ENCODE measurements around the gene MYBBP1A. TPM values are rescaled to one million over a fixed set of nuclear protein-coding genes. Genes with fewer than 3 reads are reported as not detected.
"Not testable (repeated sequence)": the region's sequence is repeated elsewhere in the genome, so short reads cannot be mapped to it uniquely, and the experiment has no call there.

The MYBBP1A gene
- total and polyA plus RNA-seq, 10 donors: 24.7 to 71.2 (median 51.5) TPM

DNA sequence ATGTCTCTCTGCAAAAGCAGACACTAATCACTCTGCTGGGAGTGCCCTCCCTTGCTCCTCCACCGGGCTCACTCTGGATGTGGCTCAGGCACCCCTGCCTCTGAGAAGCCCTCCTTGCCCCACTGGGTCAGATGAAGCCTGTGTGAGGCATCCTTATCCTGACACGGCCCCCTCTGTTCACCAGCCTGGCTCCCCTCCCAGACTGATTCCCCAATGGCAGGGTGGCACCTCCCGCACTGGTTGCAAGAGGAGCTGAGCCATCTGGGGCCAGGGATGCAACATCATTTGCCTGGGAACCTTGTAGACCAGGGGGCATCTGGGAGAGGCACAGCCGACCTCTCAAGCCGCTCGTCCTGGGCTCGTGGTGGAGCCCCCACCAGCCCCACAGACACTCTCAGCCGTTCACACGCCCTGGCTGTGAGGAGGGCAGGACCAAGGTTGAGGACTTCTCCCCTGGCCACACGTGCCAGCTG is 35.8 kb upstream of the MYBBP1A start:
- WGBS, 5 donors: 69 to 80% (median 76%) methylated on average over 8 to 10 of the region's 10 CpGs
- Histone ChIP-seq H3K4me3 (no peak overlapping the region), H3K9me3 (no peaks in the 10 kb centered on the region), H3K27me3 (replicated peaks in 1 of 7) (peaks cover 0 to 42% (median 0%) of the 10 kb centered on the region in 7 donors), H3K36me3 (no peaks in the 10 kb centered on the region), H3K4me1 (peaks cover 0 to 9% (median 3%) of the 10 kb centered on the region in 6 donors), H3K27ac (no peak overlapping the region)
- intact Hi-C loops (cut with DNase I; ENCODE audit: low total_unique reads): no loop called here
- no peak for DNase-seq
- TF ChIP-seq POLR2AphosphoS5 (IDR thresholded peaks at IDR 0.05): no peak
- TF ChIP-seq, protein P1, sequence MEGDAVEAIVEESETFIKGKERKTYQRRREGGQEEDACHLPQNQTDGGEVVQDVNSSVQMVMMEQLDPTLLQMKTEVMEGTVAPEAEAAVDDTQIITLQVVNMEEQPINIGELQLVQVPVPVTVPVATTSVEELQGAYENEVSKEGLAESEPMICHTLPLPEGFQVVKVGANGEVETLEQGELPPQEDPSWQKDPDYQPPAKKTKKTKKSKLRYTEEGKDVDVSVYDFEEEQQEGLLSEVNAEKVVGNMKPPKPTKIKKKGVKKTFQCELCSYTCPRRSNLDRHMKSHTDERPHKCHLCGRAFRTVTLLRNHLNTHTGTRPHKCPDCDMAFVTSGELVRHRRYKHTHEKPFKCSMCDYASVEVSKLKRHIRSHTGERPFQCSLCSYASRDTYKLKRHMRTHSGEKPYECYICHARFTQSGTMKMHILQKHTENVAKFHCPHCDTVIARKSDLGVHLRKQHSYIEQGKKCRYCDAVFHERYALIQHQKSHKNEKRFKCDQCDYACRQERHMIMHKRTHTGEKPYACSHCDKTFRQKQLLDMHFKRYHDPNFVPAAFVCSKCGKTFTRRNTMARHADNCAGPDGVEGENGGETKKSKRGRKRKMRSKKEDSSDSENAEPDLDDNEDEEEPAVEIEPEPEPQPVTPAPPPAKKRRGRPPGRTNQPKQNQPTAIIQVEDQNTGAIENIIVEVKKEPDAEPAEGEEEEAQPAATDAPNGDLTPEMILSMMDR (IDR thresholded peaks at IDR 0.05 in 8 of 11, conservative IDR thresholded peaks at IDR 0.05 in 3 of 11): no peak
- no peak for TF ChIP-seq POLR2A (IDR thresholded peaks at IDR 0.05)

DNA sequence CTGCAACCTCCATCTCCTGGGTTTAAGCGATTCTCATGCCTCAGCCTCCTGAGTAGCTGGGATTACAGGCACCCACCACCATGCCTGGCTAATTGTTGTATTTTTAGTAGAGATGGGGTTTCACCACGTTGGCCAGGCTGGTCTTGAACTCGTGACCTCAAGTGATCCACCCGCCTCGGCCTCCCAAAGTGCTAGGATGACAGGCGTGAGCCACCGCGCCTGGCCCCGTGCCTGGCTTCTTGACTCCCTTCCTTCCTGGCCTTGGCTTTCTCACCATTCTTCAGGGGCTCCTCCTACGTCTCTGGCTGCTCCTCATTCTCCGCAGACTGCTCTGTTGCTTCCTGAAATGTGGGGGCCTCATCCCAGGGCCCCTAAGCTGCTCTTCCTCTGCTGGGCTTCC is 34.9 kb upstream of the MYBBP1A start:
- intact Hi-C loops (cut with DNase I; ENCODE audit: low total_unique reads); DNase-seq; H3K4me1 ChIP-seq; H3K27ac ChIP-seq; H3K9me3 ChIP-seq; H3K4me3 ChIP-seq; H3K36me3 ChIP-seq: not testable (repeated sequence)
- peaks cover 0 to 47% (median 3%) of the 10 kb centered on the region in 7 donors for H3K27me3 ChIP-seq (replicated peaks in 1 of 7)
- 51 to 78% (median 54%) methylated on average over 10 to 11 of the region's 11 CpGs for WGBS, 5 donors

DNA sequence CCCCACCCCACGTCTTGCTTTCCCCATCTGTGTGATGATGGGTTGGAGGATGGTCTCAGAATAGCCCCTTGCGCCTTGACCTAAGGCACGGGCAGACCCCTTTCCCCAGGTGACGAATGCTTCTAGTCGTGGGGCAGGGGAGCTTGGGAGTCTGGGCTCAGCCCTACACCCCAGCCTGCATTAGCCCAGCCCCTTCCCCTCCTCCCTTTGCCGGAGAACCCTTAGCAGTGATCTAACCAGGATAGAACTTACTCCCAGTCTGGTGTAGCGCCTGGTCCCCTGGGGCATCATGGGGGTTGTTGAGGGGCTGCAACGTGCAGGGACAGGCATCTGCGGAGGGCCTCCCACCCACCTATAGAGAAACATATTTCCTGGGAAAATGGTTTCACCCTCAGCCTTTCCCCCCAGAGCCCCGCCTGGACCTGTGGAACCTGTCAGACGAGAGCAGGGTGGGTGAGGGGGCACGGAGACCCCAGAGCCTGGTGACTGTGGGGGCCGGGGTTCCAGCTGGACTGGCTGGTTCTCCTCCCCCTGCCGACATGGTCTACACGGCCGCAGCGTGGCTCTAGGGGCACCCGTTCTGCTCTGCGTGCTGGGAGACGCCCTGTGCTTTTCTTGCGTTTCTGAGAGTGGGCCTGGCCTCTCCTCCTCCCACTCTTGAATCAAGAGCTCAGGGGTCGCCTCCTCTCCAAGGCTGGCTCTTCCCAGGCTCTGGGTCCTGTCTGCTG is 33.9 kb upstream of the MYBBP1A start:
- TF ChIP-seq, protein P1 (IDR thresholded peaks at IDR 0.05 in 8 of 11, conservative IDR thresholded peaks at IDR 0.05 in 3 of 11): no peak
- no peak for TF ChIP-seq POLR2A (IDR thresholded peaks at IDR 0.05)
- TF ChIP-seq POLR2AphosphoS5 (IDR thresholded peaks at IDR 0.05): no peak
- DNase-seq: no peak
- no peak overlapping the region for H3K27ac ChIP-seq
- H3K36me3 ChIP-seq: no peaks in the 10 kb centered on the region
- no peak overlapping the region for H3K4me3 ChIP-seq
- 78 to 89% (median 85%) methylated on average over 16 to 22 of the region's 22 CpGs for WGBS, 5 donors
- intact Hi-C loops (cut with DNase I; ENCODE audit: low total_unique reads): no loop called here
- peaks cover 2 to 13% (median 11%) of the 10 kb centered on the region in 6 donors for H3K4me1 ChIP-seq
- no peaks in the 10 kb centered on the region for H3K9me3 ChIP-seq
- H3K27me3 ChIP-seq (replicated peaks in 1 of 7): peaks cover 0 to 49% (median 13%) of the 10 kb centered on the region in 7 donors

DNA sequence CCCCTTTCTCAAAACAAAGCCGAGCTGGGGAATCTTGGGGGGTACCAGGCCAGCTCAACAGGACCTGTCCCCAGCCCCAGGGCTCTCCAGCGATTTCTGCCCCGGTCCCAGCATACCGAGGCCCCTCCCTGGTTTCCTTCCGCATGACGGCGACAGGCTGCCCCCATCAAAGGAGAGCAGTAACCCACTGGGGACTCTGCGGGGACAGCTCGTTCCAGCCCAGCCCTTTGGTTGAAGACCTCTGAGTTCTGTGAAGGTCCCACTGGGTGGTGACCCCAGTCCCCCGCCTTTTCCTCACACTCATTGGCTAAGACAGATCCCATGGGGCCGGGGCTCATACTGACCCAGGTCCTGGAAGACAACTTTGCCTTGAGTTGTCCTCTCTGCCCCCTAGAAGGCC is 33.2 kb upstream of the MYBBP1A start:
- H3K27me3 ChIP-seq (replicated peaks in 1 of 7): peaks cover under 1 to 56% (median 19%) of the 10 kb centered on the region in 7 donors
- TF ChIP-seq, protein P1 (IDR thresholded peaks at IDR 0.05 in 8 of 11, conservative IDR thresholded peaks at IDR 0.05 in 3 of 11): no peak
- TF ChIP-seq POLR2AphosphoS5 (IDR thresholded peaks at IDR 0.05) (no peak), POLR2A (IDR thresholded peaks at IDR 0.05) (no peak)
- WGBS, 5 donors: 55 to 68% (median 64%) methylated on average over 10 to 11 of the region's 11 CpGs
- H3K9me3 ChIP-seq: no peaks in the 10 kb centered on the region
- no peak for DNase-seq
- intact Hi-C loops (cut with DNase I; ENCODE audit: low total_unique reads): no loop called here
- H3K4me3 ChIP-seq: no peak overlapping the region
- H3K36me3 ChIP-seq: no peaks in the 10 kb centered on the region
- H3K27ac ChIP-seq: no peak overlapping the region
- H3K4me1 ChIP-seq: peaks cover 6 to 20% (median 16%) of the 10 kb centered on the region in 6 donors
